ENCODE results near the gene DGCR2.

Gene DGCR2

GRCh38 chr22:19019679-19020032 lies 102.6 kb downstream of the DGCR2 start:
- no peak overlapping the region for H3K27ac ChIP-seq (ENCODE audit: low read depth, low read length)
- H3K4me3 ChIP-seq (ENCODE audit: insufficient read depth, low read length, poor library complexity, severe bottlenecking), result no peak overlapping the region
- H3K9me2 ChIP-seq (replicated peaks; ENCODE audit: insufficient read depth, low read length), result no peaks in the 10 kb centered on the region
- TF ChIP-seq EZH2phosphoT487 (conservative IDR thresholded peaks at IDR 0.05; ENCODE audit: low read length) (no peak), CTCF (IDR thresholded peaks at IDR 0.05; ENCODE audit: insufficient read depth, low read length, poor library complexity, severe bottlenecking) (no peak)
- H2AFZ ChIP-seq (ENCODE audit: low read depth, low read length, severe bottlenecking), result no peak overlapping the region
- H3K4me2 ChIP-seq (ENCODE audit: low read depth, low read length, poor library complexity, severe bottlenecking), result no peak overlapping the region
- H3K27me3 ChIP-seq (ENCODE audit: low read length), result no peaks in the 10 kb centered on the region
- H3K79me2 ChIP-seq (ENCODE audit: insufficient read depth, low read length), result no peaks in the 10 kb centered on the region
- H3K9ac ChIP-seq (ENCODE audit: low read length), result no peak overlapping the region
- H3K9me3 ChIP-seq (ENCODE audit: insufficient read depth, low read length), result no peaks in the 10 kb centered on the region
- H3K36me3 ChIP-seq (ENCODE audit: low read length), result no peaks in the 10 kb centered on the region
- no peaks in the 10 kb centered on the region for H3F3A ChIP-seq (ENCODE audit: insufficient read depth)
- no peaks in the 10 kb centered on the region for H4K20me1 ChIP-seq (ENCODE audit: low read depth, low read length)

GRCh38 chr22:19019029-19019678 lies 103.1 kb downstream of the DGCR2 start:
- Histone ChIP-seq H2AFZ (ENCODE audit: low read depth, low read length, severe bottlenecking) (no peak overlapping the region), H3K79me2 (ENCODE audit: insufficient read depth, low read length) (no peaks in the 10 kb centered on the region), H3K4me3 (ENCODE audit: insufficient read depth, low read length, poor library complexity, severe bottlenecking) (no peak overlapping the region), H4K20me1 (ENCODE audit: low read depth, low read length) (no peaks in the 10 kb centered on the region), H3K4me2 (ENCODE audit: low read depth, low read length, poor library complexity, severe bottlenecking) (no peak overlapping the region), H3K9me2 (replicated peaks; ENCODE audit: insufficient read depth, low read length) (no peaks in the 10 kb centered on the region), H3K9me3 (ENCODE audit: insufficient read depth, low read length) (no peaks in the 10 kb centered on the region), H3K36me3 (ENCODE audit: low read length) (no peaks in the 10 kb centered on the region), H3K27me3 (ENCODE audit: low read length) (no peaks in the 10 kb centered on the region), H3K9ac (ENCODE audit: low read length) (no peak overlapping the region), H3F3A (ENCODE audit: insufficient read depth) (no peaks in the 10 kb centered on the region), H3K27ac (ENCODE audit: low read depth, low read length) (no peak overlapping the region)
- TF ChIP-seq CTCF (IDR thresholded peaks at IDR 0.05; ENCODE audit: insufficient read depth, low read length, poor library complexity, severe bottlenecking), result no peak
- no peak for TF ChIP-seq EZH2phosphoT487 (conservative IDR thresholded peaks at IDR 0.05; ENCODE audit: low read length)

GRCh38 chr22:19018256-19018655 lies 104.0 kb downstream of the DGCR2 start:
- Histone ChIP-seq H4K20me1 (ENCODE audit: low read depth, low read length) (no peaks in the 10 kb centered on the region), H3K27me3 (ENCODE audit: low read length) (no peaks in the 10 kb centered on the region), H3K27ac (ENCODE audit: low read depth, low read length) (no peak overlapping the region), H3F3A (ENCODE audit: insufficient read depth) (no peaks in the 10 kb centered on the region), H3K4me3 (ENCODE audit: insufficient read depth, low read length, poor library complexity, severe bottlenecking) (no peak overlapping the region), H3K79me2 (ENCODE audit: insufficient read depth, low read length) (no peaks in the 10 kb centered on the region), H2AFZ (ENCODE audit: low read depth, low read length, severe bottlenecking) (no peak overlapping the region), H3K4me2 (ENCODE audit: low read depth, low read length, poor library complexity, severe bottlenecking) (no peak overlapping the region), H3K9ac (ENCODE audit: low read length) (no peak overlapping the region), H3K9me3 (ENCODE audit: insufficient read depth, low read length) (no peaks in the 10 kb centered on the region), H3K36me3 (ENCODE audit: low read length) (no peaks in the 10 kb centered on the region), H3K9me2 (replicated peaks; ENCODE audit: insufficient read depth, low read length) (no peaks in the 10 kb centered on the region)
- TF ChIP-seq CTCF (IDR thresholded peaks at IDR 0.05; ENCODE audit: insufficient read depth, low read length, poor library complexity, severe bottlenecking) (no peak), EZH2phosphoT487 (conservative IDR thresholded peaks at IDR 0.05; ENCODE audit: low read length) (no peak)
